Measurements from ENCODE around the gene HNRNPH1.

HNRNPH1 gene

DNA sequence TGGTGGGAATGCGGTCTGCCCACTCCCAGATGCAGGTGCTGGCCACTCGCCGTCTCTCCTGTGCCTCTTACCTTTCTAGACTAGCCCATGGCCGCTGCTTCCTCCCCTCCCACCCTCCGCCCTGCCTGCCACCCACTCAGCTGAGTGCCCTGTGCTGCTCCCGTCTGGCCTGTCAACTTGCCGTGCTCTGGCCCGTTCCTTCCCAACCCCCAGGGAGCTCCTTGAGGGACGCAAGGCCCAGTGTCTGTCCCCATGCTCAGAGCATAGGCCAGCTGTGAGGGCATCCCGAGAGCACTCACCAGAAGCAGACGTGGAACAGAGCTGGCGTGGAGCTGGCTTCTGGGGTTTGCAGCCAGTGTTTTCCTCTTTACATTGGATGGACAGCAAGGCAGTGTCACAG lies 20.2 kb downstream of the HNRNPH1 start:
- H3K4me3 ChIP-seq (ENCODE audit: low read depth, low read length) = no peak overlapping the region
- ChIA-PET POLR2A (interaction anchor here (1.1 kb wide), 1 partner anchor 20 kb away, joined by 5 read pairs; the partner anchor contains the start of gene HNRNPH1), CTCF (interaction anchor here (1.3 to 1.7 kb wide), 2 partner anchors 18 to 20 kb away, joined by 3 to 6 read pairs; partner anchors contain the start of gene HNRNPH1)
- no peak for DNase-seq (ENCODE audit: low read depth, low spot score)
- TF ChIP-seq, protein P1, sequence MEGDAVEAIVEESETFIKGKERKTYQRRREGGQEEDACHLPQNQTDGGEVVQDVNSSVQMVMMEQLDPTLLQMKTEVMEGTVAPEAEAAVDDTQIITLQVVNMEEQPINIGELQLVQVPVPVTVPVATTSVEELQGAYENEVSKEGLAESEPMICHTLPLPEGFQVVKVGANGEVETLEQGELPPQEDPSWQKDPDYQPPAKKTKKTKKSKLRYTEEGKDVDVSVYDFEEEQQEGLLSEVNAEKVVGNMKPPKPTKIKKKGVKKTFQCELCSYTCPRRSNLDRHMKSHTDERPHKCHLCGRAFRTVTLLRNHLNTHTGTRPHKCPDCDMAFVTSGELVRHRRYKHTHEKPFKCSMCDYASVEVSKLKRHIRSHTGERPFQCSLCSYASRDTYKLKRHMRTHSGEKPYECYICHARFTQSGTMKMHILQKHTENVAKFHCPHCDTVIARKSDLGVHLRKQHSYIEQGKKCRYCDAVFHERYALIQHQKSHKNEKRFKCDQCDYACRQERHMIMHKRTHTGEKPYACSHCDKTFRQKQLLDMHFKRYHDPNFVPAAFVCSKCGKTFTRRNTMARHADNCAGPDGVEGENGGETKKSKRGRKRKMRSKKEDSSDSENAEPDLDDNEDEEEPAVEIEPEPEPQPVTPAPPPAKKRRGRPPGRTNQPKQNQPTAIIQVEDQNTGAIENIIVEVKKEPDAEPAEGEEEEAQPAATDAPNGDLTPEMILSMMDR (IDR thresholded peaks at IDR 0.05; ENCODE audit: insufficient read depth, low read length, missing control alignments) = no peak

DNA sequence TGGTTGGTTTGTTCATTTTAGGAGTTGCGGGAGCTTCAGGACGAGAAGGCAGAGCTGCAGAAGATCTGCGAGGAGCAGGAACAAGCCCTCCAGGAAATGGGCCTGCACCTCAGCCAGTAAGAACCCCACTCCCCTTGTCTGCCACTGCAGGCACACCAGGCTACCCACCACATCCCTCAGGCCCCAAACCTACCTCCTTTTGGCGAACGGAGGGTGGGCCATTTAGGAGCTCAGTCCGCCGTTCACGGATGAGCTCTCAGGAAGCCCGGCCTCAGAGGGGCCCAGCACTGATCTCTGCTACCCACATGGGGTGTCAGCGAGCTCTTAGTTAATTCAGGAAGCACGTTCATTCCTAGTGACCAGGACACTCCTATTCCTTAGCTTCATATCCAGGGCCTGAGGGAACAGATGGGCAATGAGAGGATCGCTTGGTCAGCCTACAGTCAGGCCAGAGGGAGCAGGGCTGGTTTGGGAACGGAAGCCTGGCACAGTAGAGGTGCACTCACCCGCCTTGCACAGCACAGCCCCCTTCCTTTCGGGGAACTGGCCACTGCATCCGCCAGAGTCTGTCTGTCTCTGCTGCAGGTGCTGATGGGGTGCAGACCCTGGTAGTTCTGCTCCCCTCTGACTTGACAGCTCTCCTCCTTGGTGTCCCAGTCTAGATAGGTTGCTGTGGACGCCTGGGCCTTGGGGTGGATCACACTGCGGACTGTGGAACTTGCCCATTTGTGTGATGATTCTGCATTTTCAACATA lies 21.4 kb downstream of the HNRNPH1 start:
- no peak for DNase-seq (ENCODE audit: low read depth, low spot score)
- TF ChIP-seq, protein P1 (IDR thresholded peaks at IDR 0.05; ENCODE audit: insufficient read depth, low read length, missing control alignments) = no peak
- H3K4me3 ChIP-seq (ENCODE audit: low read depth, low read length) = no peak overlapping the region
- CTCF ChIA-PET = interaction anchor here (1.6 kb wide), 1 partner anchor 10 kb away, joined by 3 read pairs; no protein-coding TSS in a partner anchor
- POLR2A ChIA-PET = interaction anchor here (0.7 to 2.4 kb wide), 2 partner anchors 10 to 21 kb away, joined by 4 to 9 read pairs; partner anchors contain the start of gene HNRNPH1

DNA sequence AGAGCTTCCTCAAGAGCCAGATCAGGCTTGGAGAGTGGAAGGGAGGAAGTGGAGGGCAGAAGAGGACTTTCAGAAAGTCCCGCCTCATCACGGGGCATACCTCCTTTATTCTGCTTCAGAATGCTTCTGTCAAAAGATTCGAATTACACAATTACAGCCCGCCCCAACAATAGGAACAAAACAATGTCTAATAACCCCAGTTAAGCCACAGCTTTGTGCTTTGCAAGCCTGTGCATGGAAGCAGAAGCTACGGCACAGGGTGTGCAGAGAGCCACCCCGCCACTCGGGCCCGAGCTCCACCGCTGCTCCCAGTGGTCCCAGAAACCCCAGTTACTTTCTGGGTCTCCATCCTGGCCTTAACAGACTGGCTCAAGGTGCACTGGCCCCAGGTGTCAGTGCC lies 23.5 kb downstream of the HNRNPH1 start:
- no peak overlapping the region for H3K4me3 ChIP-seq (ENCODE audit: low read depth, low read length)
- ChIA-PET POLR2A (interaction anchor here (2.4 kb wide), 1 partner anchor 23 kb away, joined by 9 read pairs; the partner anchor contains the start of gene HNRNPH1), CTCF (no interaction called here)
- no peak for DNase-seq (ENCODE audit: low read depth, low spot score)
- TF ChIP-seq, protein P1 (IDR thresholded peaks at IDR 0.05; ENCODE audit: insufficient read depth, low read length, missing control alignments) = no peak

DNA sequence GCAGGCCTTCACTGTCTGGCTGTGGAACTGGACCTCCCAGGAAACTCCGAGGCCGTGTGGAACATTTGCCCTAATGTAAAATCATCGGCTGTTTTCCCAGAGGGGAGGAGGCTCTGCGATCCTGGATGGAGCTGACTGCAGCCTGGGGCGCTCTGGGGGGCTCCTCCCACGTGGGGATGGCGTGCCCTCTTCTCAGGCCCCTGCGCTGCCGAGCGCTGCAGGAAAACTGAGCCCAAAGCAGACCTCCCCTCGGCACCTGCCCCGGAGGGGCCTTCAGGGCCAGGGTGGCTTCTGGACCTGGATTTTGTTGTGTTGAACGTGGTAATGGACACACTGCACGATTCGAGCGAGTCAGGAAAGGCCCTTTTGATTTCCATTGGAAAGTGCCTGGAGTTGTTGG lies 23.9 kb downstream of the HNRNPH1 start:
- POLR2A ChIA-PET = no interaction called here
- no peak for DNase-seq (ENCODE audit: low read depth, low spot score)
- no peak overlapping the region for H3K4me3 ChIP-seq (ENCODE audit: low read depth, low read length)
- CTCF ChIA-PET = no interaction called here
- TF ChIP-seq, protein P1 (IDR thresholded peaks at IDR 0.05; ENCODE audit: insufficient read depth, low read length, missing control alignments) = no peak

DNA sequence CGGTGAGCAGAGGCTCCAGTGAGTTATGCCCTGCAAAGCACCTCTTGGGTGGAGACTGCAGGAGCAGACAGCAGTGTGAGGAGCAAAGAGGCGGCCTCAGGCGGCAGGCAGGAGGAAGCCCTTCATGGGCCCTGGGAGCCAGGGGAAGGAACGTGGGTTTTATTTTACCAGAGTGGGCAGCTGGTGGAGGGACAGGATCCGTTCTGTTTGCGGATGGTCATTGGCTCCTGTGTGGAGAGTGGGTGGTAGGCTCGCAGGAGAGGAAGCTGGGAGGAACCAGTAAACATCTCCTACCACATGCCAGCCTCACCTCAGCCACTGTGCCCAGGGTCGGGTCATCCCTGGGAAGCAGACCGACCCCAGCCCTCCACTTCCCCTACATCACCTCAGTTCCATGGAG lies 24.4 kb downstream of the HNRNPH1 start:
- TF ChIP-seq, protein P1 (IDR thresholded peaks at IDR 0.05; ENCODE audit: insufficient read depth, low read length, missing control alignments) = no peak
- no peak overlapping the region for H3K4me3 ChIP-seq (ENCODE audit: low read depth, low read length)
- CTCF ChIA-PET = no interaction called here
- DNase-seq (ENCODE audit: low read depth, low spot score) = no peak
- POLR2A ChIA-PET = no interaction called here

DNA sequence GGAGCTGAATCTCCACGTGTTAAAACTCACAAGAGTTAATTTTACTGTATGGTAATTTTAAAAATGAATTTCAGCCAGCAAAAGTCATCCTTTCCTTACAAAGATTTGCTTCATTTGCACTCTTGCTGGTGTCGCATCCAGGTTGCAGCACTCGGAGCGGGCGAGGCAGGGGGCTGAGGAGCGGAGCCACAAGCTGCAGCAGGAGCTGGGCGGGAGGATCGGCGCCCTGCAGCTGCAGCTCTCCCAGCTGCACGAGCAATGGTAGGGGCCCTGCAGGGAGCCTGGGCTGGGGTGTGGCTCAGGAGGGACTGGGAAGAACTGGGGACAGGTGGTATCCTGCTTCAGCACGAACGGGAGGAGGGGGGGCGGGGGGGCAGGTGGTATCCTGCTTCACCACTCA lies 27.1 kb downstream of the HNRNPH1 start:
- TF ChIP-seq, protein P1 (IDR thresholded peaks at IDR 0.05; ENCODE audit: insufficient read depth, low read length, missing control alignments) = no peak
- DNase-seq (ENCODE audit: low read depth, low spot score) = no peak
- ChIA-PET POLR2A (interaction anchor here (0.6 kb wide), 1 partner anchor 25 kb away, joined by 4 read pairs; no protein-coding TSS in a partner anchor), CTCF (interaction anchor here (0.7 to 1.3 kb wide), 2 partner anchors 10 kb away, joined by 4 read pairs; no protein-coding TSS in a partner anchor)
- no peak overlapping the region for H3K4me3 ChIP-seq (ENCODE audit: low read depth, low read length)
